ENCODE data around the gene CEP57L1.
A peak's percentile ranks its signal among the peaks of the same experiment; 100 is the strongest.
"Not testable (repeated sequence)": the region's sequence is repeated elsewhere in the genome, so short reads cannot be mapped to it uniquely, and the experiment has no call there.

Gene CEP57L1

DNA sequence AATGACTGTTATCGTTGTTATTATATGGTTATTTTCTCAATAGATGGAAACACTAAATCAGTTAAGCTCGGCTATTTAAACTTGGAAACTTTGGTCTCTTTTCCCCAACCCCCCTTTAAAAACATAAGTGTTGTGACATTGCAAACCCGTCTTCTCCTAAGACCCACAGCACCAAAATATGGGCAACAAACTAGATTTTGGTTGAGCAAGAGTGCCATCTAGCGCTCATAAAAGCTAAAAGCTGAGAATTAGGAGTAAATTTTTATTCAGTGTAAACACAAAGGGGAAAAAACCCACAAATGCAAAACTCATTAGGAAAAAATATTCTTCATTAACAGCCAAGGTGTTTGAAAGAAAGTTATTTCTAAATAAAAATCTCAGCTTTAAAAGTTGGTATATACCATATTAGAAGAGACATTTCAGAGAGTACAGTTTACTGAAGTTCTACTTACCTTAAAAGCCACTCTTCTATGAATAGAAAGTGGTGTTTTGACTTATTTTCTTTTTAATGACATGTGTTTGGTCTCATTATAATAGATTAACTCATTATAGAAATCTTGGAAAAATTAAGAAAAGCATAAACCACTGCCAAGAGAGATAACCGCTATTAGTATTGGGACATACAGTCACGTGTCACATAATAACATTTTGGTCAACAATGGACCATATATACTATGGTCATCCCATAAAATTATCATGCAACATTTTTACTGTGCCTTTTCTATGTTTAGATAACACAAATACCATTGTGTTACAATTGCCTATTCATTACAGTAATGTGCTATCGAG lies 21.8 kb upstream of the CEP57L1 start:
- H3K4me3 ChIP-seq (ENCODE audit: low read depth, low read length), result no peak overlapping the region

DNA sequence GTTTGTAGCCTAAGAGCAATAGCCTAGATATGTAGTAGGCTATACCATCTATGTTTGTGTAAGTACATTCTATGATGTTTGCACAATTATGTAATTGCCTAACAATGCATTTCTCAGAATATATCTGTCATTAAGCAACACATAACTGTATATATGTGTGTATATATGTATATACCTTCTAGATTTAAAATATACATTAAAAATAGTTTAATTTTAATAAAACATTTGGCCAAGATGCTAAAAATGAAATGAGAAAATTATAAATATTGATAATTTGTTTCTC lies 21.2 kb upstream of the CEP57L1 start:
- H3K4me3 ChIP-seq (ENCODE audit: low read depth, low read length), result no peak overlapping the region

DNA sequence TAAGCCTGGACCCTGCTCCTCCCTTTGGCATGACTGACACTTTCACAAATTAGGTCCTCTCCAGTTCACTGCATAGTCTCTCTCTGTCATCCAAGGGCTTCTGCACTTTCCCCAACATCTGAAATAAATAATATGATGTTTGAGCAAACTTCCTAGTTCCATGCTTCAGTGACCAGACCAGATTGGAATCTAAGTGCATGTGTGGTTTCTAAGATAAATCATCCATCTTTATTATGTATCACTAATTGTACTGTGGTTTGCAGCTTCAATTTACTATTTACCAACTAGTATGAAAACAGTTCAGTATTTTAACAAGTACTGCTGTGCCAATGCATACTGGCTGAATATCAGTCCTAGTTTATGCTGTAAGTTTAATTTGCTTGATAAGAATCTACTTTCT lies 19.4 kb upstream of the CEP57L1 start:
- H3K4me3 ChIP-seq (ENCODE audit: low read depth, low read length), result no peak overlapping the region

DNA sequence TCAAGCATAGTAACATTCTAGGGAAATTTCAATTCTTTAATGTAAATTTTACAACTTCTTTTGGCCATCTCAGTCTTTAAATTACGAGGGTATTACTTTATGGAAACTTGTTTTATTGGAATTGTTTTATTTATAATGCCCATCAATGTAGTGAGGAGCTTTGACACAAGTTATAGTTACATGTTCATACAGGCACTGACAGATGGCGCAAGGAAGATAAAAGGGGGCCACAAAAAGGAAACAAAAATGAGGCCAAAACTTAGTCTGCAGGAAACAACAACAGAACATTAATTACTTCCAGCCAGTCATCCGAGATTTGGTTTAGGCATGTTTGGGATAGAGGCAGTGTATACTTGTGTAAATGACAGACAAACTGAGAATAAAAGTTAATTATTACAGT lies 18.9 kb upstream of the CEP57L1 start:
- H3K4me3 ChIP-seq (ENCODE audit: low read depth, low read length), result no peak overlapping the region

DNA sequence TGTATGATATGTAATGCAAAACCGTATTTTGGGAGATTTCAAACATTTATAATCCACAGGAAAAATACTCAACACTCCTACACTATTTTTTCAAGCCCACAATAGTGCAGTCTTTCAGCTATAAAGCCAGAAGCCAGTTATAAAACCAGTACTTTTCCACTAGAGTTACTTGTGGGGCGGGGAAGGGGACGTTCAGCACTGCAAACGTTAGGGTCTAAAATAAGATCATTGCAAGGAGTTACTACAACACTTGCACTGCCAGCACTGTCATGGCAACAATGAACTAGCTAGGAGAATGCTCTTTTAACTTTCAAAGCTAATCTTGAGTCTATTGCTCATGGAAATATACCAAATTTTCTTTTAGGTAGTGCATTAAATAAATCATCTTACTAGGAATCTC lies 15.3 kb upstream of the CEP57L1 start:
- H3K4me3 ChIP-seq (ENCODE audit: low read depth, low read length), result no peak overlapping the region

DNA sequence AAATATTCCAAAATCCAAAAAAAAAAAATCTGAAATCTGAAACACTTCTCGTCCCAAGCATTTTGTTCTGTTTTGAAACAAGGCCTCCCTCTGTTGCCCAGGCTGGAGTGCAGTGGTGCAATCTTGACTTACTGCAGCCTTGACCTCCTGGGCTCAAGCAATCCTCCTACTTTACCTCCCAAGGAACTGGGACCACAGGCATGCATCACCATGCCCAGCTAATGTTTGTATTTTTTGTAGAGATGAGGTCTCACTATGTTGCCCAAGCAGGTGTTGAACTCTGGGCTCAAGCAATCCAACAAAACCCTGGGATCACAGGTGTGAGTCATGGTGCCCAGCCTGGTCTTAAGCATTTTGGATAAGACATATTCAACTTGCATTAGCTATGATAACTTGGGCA lies 14.3 kb upstream of the CEP57L1 start:
- no peak overlapping the region for H3K4me3 ChIP-seq (ENCODE audit: low read depth, low read length)

DNA sequence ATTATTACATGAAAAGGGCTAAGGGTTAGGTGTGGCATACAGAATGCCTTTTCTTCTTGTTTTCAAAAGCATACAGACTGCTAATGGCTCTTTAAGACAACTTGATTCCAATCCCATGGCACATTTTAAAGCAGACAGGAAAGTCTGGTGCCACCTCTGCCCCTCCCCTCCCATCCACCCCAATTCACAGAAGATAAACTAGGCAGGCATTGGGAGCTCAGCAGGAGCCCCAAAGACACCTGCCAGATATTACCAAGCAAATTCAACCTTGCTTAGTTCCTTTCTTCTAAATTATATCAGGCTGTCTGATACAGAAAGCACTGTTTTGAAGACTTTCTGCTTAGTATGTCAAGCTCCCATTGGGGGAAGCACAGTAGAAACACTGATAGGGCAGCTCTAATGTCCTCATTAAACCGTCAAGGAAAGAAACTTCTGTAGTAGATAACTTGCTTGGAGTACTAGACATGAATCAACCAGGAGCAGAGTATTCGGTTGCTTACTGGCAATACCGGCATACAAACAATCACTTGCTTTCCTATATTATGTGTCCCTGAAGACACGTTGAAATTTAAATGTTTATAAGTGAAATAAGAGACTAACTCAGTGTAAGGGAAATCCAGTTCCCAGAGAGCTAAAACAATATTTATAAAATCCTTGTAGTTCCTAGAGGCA lies 13.7 kb upstream of the CEP57L1 start:
- H3K4me3 ChIP-seq (ENCODE audit: low read depth, low read length), result no peak overlapping the region

DNA sequence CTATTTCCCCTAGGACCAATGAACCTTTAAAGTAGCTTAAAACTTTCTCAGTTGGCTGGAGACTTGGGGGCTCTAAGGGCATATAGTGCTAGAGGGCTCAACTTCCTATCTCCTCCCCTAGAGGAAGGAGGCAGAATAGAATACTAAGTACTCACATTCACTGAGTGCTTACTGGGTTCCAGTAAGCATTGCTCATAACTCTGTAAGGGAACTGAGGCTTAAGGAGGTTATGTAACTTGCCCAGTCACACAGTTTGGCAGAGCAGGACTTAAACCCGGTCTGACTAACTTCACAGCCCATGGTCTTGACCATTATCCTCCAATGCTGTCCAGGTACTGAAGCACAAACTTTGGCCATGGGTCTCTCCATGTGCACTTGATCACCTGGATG lies 13.1 kb upstream of the CEP57L1 start:
- no peak overlapping the region for H3K4me3 ChIP-seq (ENCODE audit: low read depth, low read length)

DNA sequence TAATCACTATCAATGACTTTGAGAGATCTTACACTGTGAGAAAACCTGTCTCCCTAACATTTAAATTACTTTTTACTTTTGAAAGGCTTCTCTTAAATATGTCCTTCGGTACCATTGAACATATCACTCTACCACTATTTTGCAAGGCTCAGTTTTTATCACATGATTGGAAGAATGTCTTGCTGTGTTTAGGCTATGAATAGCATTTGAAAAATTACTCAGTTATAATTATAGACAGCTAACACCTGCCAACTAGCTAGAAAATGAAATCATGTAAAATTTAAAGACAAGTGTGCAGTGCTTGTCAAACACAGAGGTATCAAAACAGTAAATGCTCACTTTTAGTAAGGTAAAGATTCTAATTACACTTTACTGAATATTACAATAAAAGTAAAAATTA lies 11.7 kb upstream of the CEP57L1 start:
- no peak overlapping the region for H3K4me3 ChIP-seq (ENCODE audit: low read depth, low read length)

DNA sequence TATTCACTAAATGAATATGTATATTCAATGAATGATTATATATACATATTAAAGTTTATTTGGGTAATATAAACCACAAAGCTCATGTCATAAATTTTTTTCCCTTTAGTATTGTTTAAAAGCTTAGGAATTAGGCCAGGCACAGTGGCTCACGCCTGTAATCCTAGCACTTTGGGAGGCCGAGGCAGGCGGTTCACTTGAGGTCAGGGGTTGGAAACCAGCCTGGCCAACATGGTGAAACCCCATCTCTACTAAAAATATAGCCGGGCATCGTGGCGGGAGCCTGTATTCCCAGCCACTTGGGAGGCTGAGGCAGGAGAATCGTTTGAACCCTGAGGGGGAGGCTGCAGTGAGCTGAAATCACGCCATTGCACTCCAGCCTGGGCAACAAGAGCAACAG lies 11.2 kb upstream of the CEP57L1 start:
- not testable (repeated sequence) for H3K4me3 ChIP-seq (ENCODE audit: low read depth, low read length)

DNA sequence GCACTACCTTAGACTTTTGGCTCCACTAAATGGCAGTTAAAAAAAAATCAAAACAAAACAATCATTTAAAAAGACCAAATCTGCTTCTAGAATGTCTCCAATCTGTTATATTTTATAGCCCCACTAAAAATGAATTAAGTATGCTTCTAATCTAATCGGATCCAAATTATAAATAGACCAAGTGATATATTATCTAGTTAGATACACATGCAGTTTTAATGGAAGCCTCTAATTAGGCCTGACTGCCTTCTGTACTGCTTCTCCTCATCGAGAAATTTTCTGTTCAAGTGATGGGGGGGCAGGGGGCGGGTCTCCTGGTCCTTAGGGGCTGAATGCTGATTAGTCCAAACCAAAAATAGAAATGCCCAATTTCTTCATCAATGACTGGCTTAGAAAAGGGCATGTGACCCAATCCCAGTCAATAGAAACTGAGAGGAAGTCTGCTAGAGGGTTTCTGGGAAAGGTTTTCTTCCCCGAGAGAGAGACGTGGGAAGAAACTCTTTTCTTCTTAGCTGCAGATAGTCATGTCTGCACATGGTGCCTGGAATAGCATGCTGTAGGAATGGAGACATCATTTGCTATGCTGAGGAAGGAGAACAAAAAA lies 7.5 kb upstream of the CEP57L1 start:
- no peak overlapping the region for H3K4me3 ChIP-seq (ENCODE audit: low read depth, low read length)

DNA sequence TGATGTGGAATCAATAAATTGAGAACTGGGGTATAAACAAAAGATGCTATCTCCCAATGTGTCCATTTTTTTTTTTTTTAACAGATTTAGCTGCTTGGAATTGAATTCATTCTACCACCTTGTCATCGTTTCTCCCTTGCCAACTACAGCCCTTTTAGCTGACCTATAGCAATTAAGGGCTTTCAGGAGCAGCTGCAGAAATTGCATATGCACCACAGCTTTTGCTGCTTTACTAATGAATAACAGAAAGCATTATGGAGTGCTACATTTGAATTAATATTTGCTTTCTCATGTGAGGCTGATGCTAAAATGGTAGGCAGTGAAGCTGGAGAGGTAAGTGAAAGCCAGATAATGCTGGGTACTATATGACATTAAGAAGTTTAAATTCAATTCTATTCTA lies 6.3 kb upstream of the CEP57L1 start:
- no peak overlapping the region for H3K4me3 ChIP-seq (ENCODE audit: low read depth, low read length)

DNA sequence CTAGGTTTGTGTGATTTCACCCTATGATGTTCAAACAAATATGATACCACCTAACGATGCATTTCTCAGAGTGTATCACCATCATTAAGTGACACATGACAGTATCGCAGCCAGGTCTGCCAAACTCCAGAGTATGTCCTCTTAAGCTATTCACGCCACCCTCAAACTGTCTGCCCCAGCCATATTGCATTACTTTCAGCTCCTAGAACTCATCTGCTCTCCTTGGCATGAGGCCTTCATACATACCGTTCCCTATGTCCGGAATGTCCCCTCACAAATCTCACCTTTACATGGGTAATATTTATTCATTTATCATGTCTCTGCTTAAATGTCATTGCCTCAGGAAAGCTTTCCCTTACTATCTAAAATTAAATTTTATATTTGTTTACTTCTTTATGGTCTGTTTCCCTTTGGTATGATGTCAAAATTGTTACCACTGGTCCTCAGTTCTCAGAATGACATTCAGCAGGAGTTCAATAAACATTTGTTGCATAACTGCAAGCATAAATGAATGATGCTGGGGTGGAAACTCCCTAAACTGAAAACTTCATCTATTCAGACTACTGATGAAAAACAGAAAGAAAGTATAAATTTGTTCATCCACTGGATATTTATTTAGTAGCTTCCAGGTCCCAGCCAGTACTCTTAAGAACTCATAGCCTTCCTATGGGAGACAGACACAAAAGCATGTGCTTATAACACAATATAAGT lies 3.8 kb upstream of the CEP57L1 start:
- no peak overlapping the region for H3K4me3 ChIP-seq (ENCODE audit: low read depth, low read length)

DNA sequence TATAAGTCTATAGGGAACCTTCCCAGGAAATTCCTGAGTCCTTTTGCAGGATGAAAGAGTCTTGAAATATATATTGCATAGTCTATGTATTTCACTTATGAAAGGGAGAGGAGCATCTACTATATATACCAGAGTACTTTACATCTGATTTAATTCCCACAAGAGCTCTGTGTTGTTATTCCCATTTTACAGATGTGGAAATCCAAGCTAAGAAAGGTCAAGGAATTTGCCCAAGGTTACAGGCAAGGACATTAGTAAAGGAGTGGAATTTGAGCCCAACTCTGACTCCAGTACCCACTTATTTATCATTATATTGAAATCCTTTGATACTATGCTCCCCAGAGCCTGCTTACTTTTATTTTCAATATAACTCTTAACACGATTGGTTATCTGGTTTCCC lies 3.2 kb upstream of the CEP57L1 start:
- H3K4me3 ChIP-seq (ENCODE audit: low read depth, low read length), result no peak overlapping the region

DNA sequence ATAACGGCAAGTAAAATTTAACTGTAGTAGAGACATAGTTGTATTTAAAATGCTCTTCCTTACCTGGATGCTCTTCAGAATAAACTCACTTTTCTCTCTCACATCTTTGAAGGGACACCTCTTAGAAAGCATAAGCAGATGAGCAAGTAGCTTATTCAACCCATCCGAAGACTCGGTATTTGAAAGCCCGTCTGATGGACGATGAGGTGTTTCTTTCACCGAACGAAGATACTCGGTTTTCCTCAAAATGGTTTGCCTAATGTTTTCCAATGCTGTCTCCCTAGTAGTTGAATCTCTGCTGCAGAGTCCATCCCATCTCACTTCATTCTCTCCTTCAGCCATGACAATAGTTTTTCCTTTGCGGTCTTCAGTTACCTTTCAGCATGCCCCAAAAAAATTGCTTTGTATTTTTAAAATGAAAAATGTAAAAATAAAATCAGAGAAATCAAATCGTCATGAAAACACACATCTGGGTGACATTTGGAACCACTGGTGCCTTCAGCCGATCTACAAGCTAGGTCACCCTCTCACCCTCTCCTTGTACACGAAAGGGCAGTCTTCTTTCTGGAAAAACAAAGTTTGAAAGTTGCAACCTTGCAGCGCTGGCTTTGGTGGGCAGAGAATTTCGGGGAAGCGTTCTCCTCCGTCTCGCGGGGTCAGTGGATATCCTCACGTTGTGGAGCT lies 1.4 kb upstream of the CEP57L1 start:
- H3K4me3 ChIP-seq (ENCODE audit: low read depth, low read length), result peak overlapping the region; percentile 85

DNA sequence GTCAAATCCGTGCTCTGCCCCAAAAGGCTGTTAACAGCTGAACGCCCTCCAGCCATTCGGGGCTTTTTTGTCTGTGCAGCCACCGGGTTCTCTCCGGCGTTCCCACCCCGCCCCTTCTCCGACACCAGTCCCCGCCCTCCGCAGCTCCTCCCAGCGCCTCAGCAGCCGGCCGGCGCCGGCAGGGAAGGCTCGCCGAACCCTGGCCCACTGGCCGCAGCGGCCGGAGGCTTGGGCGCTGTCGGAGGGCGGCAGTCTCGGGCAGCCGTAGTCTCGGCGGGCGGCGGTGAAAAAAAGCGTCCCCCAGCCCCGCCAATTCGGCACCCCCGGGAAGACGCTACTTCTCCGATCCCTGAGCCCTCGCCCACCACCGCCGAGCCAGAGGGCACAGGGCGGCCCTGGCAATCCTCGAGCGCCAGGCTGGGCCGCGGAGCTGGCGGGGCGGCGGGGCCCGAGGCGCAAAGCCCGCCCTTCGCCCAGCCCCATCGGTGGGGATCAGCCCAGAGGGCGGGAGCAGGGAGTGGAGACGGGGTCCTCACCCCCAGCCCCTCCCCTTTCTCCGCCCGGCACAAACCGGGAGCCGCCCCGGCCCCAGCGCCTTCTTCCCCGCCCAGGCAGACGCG lies 781 bp upstream of the CEP57L1 start, which contains the start of gene SESN1:
SESN1 (minus strand) TSS at position 431 of the 620 bp plus-strand sequence. CDS start 773 bp downstream, outside the sequence.
- H3K4me3 ChIP-seq (ENCODE audit: low read depth, low read length), result peak within 1 kb of the TSS; percentile 85

DNA sequence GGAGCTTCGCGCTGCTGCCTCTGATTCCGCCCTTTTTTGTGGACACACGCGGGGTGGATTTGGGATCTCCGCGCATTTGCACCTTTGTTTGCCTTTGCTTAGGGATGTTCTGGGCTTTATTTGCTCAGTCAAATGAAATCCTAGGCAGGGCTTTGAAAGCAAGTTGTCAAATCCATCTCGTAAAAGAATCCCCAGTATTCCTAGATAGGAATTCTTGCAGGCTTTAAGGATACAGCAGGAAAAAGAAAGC lies 453 bp downstream of the CEP57L1 start:
- H3K4me3 ChIP-seq (ENCODE audit: low read depth, low read length), result peak overlapping the region; percentile 85

DNA sequence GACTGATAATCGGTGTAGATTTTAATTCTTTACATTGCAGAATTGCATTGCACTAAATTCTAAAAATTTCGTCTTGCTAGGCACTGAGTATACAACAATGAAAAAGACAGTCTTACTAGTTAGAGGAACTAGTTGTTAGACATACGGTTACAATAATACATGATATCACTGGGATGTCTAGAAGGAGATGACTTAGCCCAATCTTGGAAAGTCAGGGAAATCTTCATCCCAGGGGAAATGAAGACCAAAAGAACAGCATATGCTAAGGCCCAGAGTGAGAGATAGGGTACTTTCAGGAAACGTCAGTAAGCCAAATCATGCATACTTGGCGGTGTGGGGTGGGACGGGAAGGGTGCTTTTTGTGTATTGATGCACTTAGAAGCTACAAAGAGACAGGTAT lies 901 bp downstream of the CEP57L1 start:
- peak overlapping the region; percentile 85 for H3K4me3 ChIP-seq (ENCODE audit: low read depth, low read length)

DNA sequence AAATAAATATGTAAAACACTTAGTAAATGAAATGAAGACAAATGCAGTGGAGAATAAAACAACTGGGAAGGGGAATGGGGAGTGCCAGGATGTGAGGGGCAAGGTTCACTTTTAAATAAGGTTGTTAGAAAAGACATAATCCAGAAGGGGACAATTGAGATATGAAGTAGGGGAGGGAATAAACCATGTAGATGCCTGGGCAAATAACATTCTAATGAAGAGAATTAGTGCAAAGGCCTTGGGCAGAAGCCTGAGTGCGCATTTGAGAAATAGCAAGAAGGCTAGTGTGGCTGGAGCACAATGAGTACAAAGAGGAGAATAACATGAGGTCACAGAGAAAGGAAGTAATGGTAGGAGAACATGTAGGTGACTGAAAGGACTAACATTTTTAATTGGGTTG lies 2.4 kb downstream of the CEP57L1 start:
- H3K4me3 ChIP-seq (ENCODE audit: low read depth, low read length), result no peak overlapping the region

DNA sequence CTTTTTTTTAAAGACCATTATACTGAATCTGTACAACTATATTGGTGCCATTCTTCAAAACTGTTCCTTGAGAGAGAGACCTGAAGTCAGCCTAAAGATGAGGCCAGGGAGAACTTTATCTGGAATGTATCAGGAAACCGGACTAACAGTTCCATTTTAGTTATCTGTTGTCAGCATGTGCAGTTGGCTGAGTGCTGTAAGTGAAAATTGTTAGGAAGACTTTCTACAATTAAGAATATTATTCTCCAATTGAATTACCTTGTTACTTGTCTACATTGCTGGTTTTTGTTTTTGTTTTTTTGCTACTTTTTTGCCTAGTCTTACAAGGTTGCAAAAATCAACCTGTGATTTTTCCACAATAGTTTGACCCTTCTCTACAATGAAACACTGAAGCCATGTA lies 7.5 kb downstream of the CEP57L1 start:
- H3K4me3 ChIP-seq (ENCODE audit: low read depth, low read length), result no peak overlapping the region

DNA sequence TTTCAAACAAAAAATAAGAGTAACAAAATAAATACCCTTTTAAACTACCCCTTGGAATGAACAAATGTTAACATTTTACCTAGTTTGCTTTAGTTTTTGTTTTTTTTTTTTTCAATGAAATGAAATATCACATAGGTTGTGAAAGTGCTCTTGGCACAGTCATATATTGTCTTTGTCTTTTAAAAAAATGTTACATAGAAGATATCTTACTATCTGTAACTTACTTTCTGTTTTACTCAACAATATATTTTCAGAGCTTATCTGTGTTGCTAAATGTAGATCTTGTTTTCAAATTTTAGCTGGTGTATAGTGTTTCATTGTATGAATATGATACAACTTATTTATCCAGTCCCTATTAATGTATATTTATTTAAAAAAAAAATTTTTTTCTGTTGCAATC lies 8.6 kb downstream of the CEP57L1 start:
- no peak overlapping the region for H3K4me3 ChIP-seq (ENCODE audit: low read depth, low read length)
